IMR-90 (cell line): ENCODE data around the gene PLD6. TPM values are rescaled to one million over a fixed set of nuclear protein-coding genes. Genes with fewer than 3 reads are reported as not detected.
A peak's percentile ranks its signal among the peaks of the same experiment; 100 is the strongest.

ENCODE experiments used
- ATAC-seq: fragments of 200-7000 bp; cut with Tn5 transposase; 2 replicates; pipeline ENCODE4 v1.9.1; 2020; ENCODE audit warnings: low read depth, mild to moderate bottlenecking, moderate library complexity
- BruUV-seq: library from RNA; stranded (reverse); fragments of 400-500 nt; replicated peaks from 2 replicates; lab custom pipeline; 2021; lab: Mats Ljungman, UMichigan
- CTCF ChIA-PET: fragments of 300-600 bp; formaldehyde crosslinking; extraction: SDS; loops from one replicate; lab custom pipeline; 2021; ENCODE audit warnings: antibody characterized with exemption; lab: Yijun Ruan, JAX
- POLR2A ChIA-PET: fragments of 300-600 bp; sonication (Branson Sonifier 250); formaldehyde crosslinking; loops from one replicate; lab custom pipeline; 2022; ENCODE audit warnings: antibody characterized with exemption; ENCODE audit not compliant: unreplicated experiment; lab: Charles Lee
- DNase-seq: peaks from one replicate; pipeline ENCODE4 v3.0.0; 2013
- H2AFZ ChIP-seq: replicated peaks from 2 replicates; pipeline ENCODE3; 2013; ENCODE audit warnings: low read length, mild to moderate bottlenecking; ENCODE audit not compliant: poor library complexity
- H2AK5ac ChIP-seq: 2 replicates; pipeline ENCODE4 v1.6.1; 2013; ENCODE audit warnings: low read depth, low read length, inconsistent platforms
- H2AK9ac ChIP-seq: replicated peaks from 2 replicates; pipeline ENCODE3; 2013; ENCODE audit warnings: mild to moderate bottlenecking, low read depth, low read length, moderate library complexity; ENCODE audit not compliant: poor library complexity
- H2BK120ac ChIP-seq: 2 replicates; pipeline ENCODE4 v1.6.1; 2013; ENCODE audit warnings: low read depth, low read length, inconsistent platforms
- H2BK15ac ChIP-seq: 3 replicates; pipeline ENCODE4 v1.6.1; 2013; ENCODE audit warnings: low read depth, low read length, inconsistent platforms
- H2BK20ac ChIP-seq: 2 replicates; pipeline ENCODE4 v1.6.1; 2013; ENCODE audit warnings: low read depth, mild to moderate bottlenecking, inconsistent platforms, low read length, moderate library complexity
- H2BK5ac ChIP-seq: 2 replicates; pipeline ENCODE4 v1.6.1; 2013; ENCODE audit warnings: mild to moderate bottlenecking, low read depth, low read length, inconsistent platforms; ENCODE audit not compliant: poor library complexity, severe bottlenecking
- H3K14ac ChIP-seq: replicated peaks from 2 replicates; pipeline ENCODE4 v1.6.1; 2013; ENCODE audit warnings: low read depth, low read length, inconsistent platforms
- H3K18ac ChIP-seq: 2 replicates; pipeline ENCODE4 v1.6.1; 2013; ENCODE audit warnings: low read depth, low read length, control low read depth
- H3K23ac ChIP-seq: 2 replicates; pipeline ENCODE4 v1.6.1; 2013; ENCODE audit warnings: low read depth, low read length, inconsistent platforms
- H3K27ac ChIP-seq: 2 replicates; pipeline ENCODE4 v1.5.1; 2013; ENCODE audit warnings: mild to moderate bottlenecking, control low read depth, low read length; ENCODE audit not compliant: insufficient read depth
- H3K27me3 ChIP-seq: 2 replicates; pipeline ENCODE4 v1.6.1; 2013; ENCODE audit warnings: low read length; ENCODE audit not compliant: control insufficient read depth, insufficient read depth
- H3K36me3 ChIP-seq: 2 replicates; pipeline ENCODE4 v1.6.1; 2013; ENCODE audit warnings: low read length, mixed read lengths; ENCODE audit not compliant: control insufficient read depth, insufficient read depth
- H3K4ac ChIP-seq: 2 replicates; pipeline ENCODE4 v1.6.1; 2013; ENCODE audit warnings: low read depth, low read length, inconsistent platforms
- H3K4me1 ChIP-seq: 2 replicates; pipeline ENCODE4 v1.6.1; 2013; ENCODE audit warnings: low read length, mixed read lengths; ENCODE audit not compliant: control insufficient read depth, insufficient read depth
- H3K4me2 ChIP-seq: 2 replicates; pipeline ENCODE4 v1.6.1; 2013; ENCODE audit warnings: low read depth, mild to moderate bottlenecking, control low read depth, low read length, moderate library complexity
- H3K4me3 ChIP-seq: 2 replicates; pipeline ENCODE4 v1.5.1; 2013; ENCODE audit warnings: low read depth, mild to moderate bottlenecking, control low read depth, low read length, moderate library complexity; ENCODE audit not compliant: insufficient read depth
- H3K56ac ChIP-seq: 2 replicates; pipeline ENCODE4 v1.6.1; 2013; ENCODE audit warnings: low read length, inconsistent platforms; ENCODE audit not compliant: insufficient read depth; ENCODE audit errors: extremely low read depth
- H3K79me1 ChIP-seq, 2 experiments: 2 replicates each; pipeline ENCODE4 v1.6.1; 2013; ENCODE audit warnings: low read length in 2 of 2, inconsistent platforms in 1 of 2, low read depth in 1 of 2
- H3K9ac ChIP-seq: 2 replicates; pipeline ENCODE4 v1.6.1; 2013; ENCODE audit warnings: low read depth, low read length, control low read depth
- H3K9me1 ChIP-seq: 2 replicates; pipeline ENCODE4 v1.6.1; 2013; ENCODE audit warnings: low read length, inconsistent platforms; ENCODE audit not compliant: insufficient read depth
- H3K9me3 ChIP-seq: 2 replicates; pipeline ENCODE4 v1.6.1; 2013; ENCODE audit warnings: low read length; ENCODE audit not compliant: control insufficient read depth, insufficient read depth
- H4K20me1 ChIP-seq: 2 replicates; pipeline ENCODE4 v1.6.1; 2013; ENCODE audit warnings: low read length, inconsistent platforms; ENCODE audit not compliant: insufficient read depth
- H4K5ac ChIP-seq: 2 replicates; pipeline ENCODE4 v1.6.1; 2013; ENCODE audit warnings: mild to moderate bottlenecking, low read depth, low read length, control low read depth
- H4K8ac ChIP-seq, 2 experiments: 2 replicates each; pipeline ENCODE4 v1.6.1; 2013; ENCODE audit warnings: low read depth in 2 of 2, low read length in 2 of 2, control low read depth in 1 of 2, inconsistent platforms in 1 of 2
- H4K91ac ChIP-seq: 2 replicates; pipeline ENCODE4 v1.6.1; 2013; ENCODE audit warnings: low read depth, low read length, inconsistent platforms; ENCODE audit not compliant: insufficient read depth
- BHLHE40 ChIP-seq: fragments of 150-350 bp; IDR thresholded peaks from 2 replicates; pipeline ENCODE4 v1.6.1; 2016; ENCODE audit warnings: mild to moderate bottlenecking, low read depth, low read length
- CEBPB ChIP-seq: IDR thresholded peaks from 2 replicates; pipeline ENCODE4 v1.6.1; 2012; ENCODE audit warnings: low read depth, low read length, improper control_type of control experiment
- CHD1 ChIP-seq: IDR thresholded peaks from 2 replicates; pipeline ENCODE4 v1.6.1; 2012; ENCODE audit warnings: low read depth, low read length, improper control_type of control experiment
- FOS ChIP-seq: fragments of 150-350 bp; IDR thresholded peaks from 2 replicates; pipeline ENCODE4 v1.6.1; 2016; ENCODE audit warnings: low read depth, low read length
- MAFK ChIP-seq: IDR thresholded peaks from 2 replicates; pipeline ENCODE4 v1.6.1; 2012; ENCODE audit warnings: low read depth, low read length, improper control_type of control experiment
- MAZ ChIP-seq: IDR thresholded peaks from 2 replicates; pipeline ENCODE4 v1.6.1; 2012; ENCODE audit warnings: low read depth, mild to moderate bottlenecking, low read length, improper control_type of control experiment, moderate library complexity, borderline replicate concordance
- MXI1 ChIP-seq: IDR thresholded peaks from 2 replicates; pipeline ENCODE4 v1.6.1; 2012; ENCODE audit warnings: low read depth, mild to moderate bottlenecking, low read length, moderate library complexity, borderline replicate concordance
- NFE2L2 ChIP-seq: fragments of 150-350 bp; IDR thresholded peaks from 2 replicates; pipeline ENCODE4 v1.6.1; 2016; ENCODE audit warnings: low read depth, mild to moderate bottlenecking, low read length
- POLR2A ChIP-seq: IDR thresholded peaks from 2 replicates; pipeline ENCODE4 v1.6.1; 2012; ENCODE audit warnings: mild to moderate bottlenecking, low read depth, low read length
- RAD21 ChIP-seq: IDR thresholded peaks from 2 replicates; pipeline ENCODE4 v1.6.1; 2012; ENCODE audit warnings: low read length, improper control_type of control experiment
- RCOR1 ChIP-seq: IDR thresholded peaks from 2 replicates; pipeline ENCODE4 v1.6.1; 2012; ENCODE audit warnings: mild to moderate bottlenecking, low read length, improper control_type of control experiment; ENCODE audit not compliant: insufficient replicate concordance
- RFX5 ChIP-seq: IDR thresholded peaks from 2 replicates; pipeline ENCODE4 v1.8.0; 2012; ENCODE audit warnings: low read depth, mild to moderate bottlenecking, low read length, moderate library complexity
- SMC3 ChIP-seq: fragments of 150-350 bp; IDR thresholded peaks from 2 replicates; pipeline ENCODE4 v1.6.1; 2016; ENCODE audit warnings: low read depth, mild to moderate bottlenecking, antibody characterized with exemption, low read length, moderate library complexity
- WGBS, 2 experiments: methylation state at CpG; one replicate each; pipeline versions ENCODE4 v1.1.5 to v1.1.7; 2013; ENCODE audit warnings: missing lambda C conversion rate in 2 of 2; ENCODE audit not compliant: insufficient read length in 1 of 2; ENCODE audit errors: extremely low coverage in 2 of 2; 5-methylcytosine and 5-hydroxymethylcytosine counted together
- dilution Hi-C: fragments of 300-500 bp; cut with HindIII; formaldehyde crosslinking; loops from one replicate; pipeline ENCODE4 v1.14.3; 2018; ENCODE audit warnings: low sequenced_read_pairs; ENCODE audit not compliant: unreplicated experiment
- in situ Hi-C: fragments of 300-500 bp; cut with MboI; formaldehyde crosslinking; loops from 3 replicates; pipeline ENCODE4 v1.14.3; 2019; ENCODE audit warnings: low sequenced_read_pairs, inconsistent platforms, mixed read lengths
- intact Hi-C: fragments of 100-400 bp; cut with micrococcal nuclease; formaldehyde crosslinking; loops from 2 replicates; pipeline ENCODE4 v1.10.0; 2022
- polyA plus RNA-seq, 3 experiments: library from polyadenylated mRNA; depleted of rRNA; stranded (reverse); fragments of >200 nt; gene quantifications; 2 replicates each; pipeline ENCODE4 v1.2.3, GENCODE V29; 2012; ENCODE audit warnings: low replicate concordance in 1 of 3
- total RNA-seq: library from RNA; depleted of rRNA; stranded (reverse); fragments of >200 nt; gene quantifications from 2 replicates; pipeline ENCODE4 v1.2.3, GENCODE V29; 2012
- TF ChIP-seq, protein P1 (sequence below): conservative IDR thresholded peaks from 2 replicates; pipeline ENCODE4 v1.5.1; 2012; ENCODE audit warnings: mild to moderate bottlenecking, low read depth, low read length, improper control_type of control experiment
- TF ChIP-seq, protein P2 (sequence below): fragments of 150-350 bp; IDR thresholded peaks from 2 replicates; pipeline ENCODE4 v1.6.1; 2017; ENCODE audit warnings: mild to moderate bottlenecking, antibody characterized with exemption, low read length, low read depth
- TF ChIP-seq, protein P3 (sequence below): fragments of 150-350 bp; IDR thresholded peaks from 2 replicates; pipeline ENCODE4 v1.6.1; 2016; ENCODE audit warnings: low read depth, mild to moderate bottlenecking, low read length, moderate library complexity, borderline replicate concordance

The PLD6 gene
- total and polyA plus RNA-seq, 2 of the 4 experiments (the other 2 are of a cell fraction) = 1.1 to 1.5 TPM

- CTCF ChIA-PET = no interaction called here
- H2AFZ ChIP-seq = no peak overlapping the region
- H2BK15ac ChIP-seq = peak overlapping the region; percentile 89; the same call in 2 of the 3 replicates
- H4K91ac ChIP-seq = peak overlapping the region; percentile 73
- H3K4me3 ChIP-seq = no peak overlapping the region
- peak; percentile 2; the same call in 1 of the 2 replicates for ATAC-seq
- TF ChIP-seq RAD21 (no peak), BHLHE40 (no peak), SMC3 (no peak), FOS (no peak), MAZ (no peak), MXI1 (no peak), NFE2L2 (no peak), RFX5 (no peak), CEBPB (no peak), CHD1 (no peak), MAFK (no peak), POLR2A (no peak), RCOR1 (no peak)
- TF ChIP-seq, protein P1, sequence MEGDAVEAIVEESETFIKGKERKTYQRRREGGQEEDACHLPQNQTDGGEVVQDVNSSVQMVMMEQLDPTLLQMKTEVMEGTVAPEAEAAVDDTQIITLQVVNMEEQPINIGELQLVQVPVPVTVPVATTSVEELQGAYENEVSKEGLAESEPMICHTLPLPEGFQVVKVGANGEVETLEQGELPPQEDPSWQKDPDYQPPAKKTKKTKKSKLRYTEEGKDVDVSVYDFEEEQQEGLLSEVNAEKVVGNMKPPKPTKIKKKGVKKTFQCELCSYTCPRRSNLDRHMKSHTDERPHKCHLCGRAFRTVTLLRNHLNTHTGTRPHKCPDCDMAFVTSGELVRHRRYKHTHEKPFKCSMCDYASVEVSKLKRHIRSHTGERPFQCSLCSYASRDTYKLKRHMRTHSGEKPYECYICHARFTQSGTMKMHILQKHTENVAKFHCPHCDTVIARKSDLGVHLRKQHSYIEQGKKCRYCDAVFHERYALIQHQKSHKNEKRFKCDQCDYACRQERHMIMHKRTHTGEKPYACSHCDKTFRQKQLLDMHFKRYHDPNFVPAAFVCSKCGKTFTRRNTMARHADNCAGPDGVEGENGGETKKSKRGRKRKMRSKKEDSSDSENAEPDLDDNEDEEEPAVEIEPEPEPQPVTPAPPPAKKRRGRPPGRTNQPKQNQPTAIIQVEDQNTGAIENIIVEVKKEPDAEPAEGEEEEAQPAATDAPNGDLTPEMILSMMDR = no peak
- TF ChIP-seq, protein P2, sequence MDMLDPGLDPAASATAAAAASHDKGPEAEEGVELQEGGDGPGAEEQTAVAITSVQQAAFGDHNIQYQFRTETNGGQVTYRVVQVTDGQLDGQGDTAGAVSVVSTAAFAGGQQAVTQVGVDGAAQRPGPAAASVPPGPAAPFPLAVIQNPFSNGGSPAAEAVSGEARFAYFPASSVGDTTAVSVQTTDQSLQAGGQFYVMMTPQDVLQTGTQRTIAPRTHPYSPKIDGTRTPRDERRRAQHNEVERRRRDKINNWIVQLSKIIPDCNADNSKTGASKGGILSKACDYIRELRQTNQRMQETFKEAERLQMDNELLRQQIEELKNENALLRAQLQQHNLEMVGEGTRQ = no peak
- TF ChIP-seq, protein P3, sequence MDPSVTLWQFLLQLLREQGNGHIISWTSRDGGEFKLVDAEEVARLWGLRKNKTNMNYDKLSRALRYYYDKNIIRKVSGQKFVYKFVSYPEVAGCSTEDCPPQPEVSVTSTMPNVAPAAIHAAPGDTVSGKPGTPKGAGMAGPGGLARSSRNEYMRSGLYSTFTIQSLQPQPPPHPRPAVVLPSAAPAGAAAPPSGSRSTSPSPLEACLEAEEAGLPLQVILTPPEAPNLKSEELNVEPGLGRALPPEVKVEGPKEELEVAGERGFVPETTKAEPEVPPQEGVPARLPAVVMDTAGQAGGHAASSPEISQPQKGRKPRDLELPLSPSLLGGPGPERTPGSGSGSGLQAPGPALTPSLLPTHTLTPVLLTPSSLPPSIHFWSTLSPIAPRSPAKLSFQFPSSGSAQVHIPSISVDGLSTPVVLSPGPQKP = no peak
- H3K9me1 ChIP-seq = peaks cover 16% of the 10 kb centered on the region
- H3K18ac ChIP-seq = no peak overlapping the region
- H4K8ac ChIP-seq = peak overlapping the region in 1 of 2 experiments; percentile 85; a peak in 1 of 4 replicates
- H3K27ac ChIP-seq = 0 out of 2 replicates have a peak overlapping the region, but pooled peaks have one; percentile 7
- peaks cover 0 to 17% of the 10 kb centered on the region in 2 experiments; a peak in 1 of 4 replicates for H3K79me1 ChIP-seq
- in situ Hi-C loops = no loop called here
- peak overlapping the region; percentile 87 for H3K4ac ChIP-seq
- no peak overlapping the region; the same call in 1 of the 2 replicates for H3K56ac ChIP-seq
- POLR2A ChIA-PET = no interaction called here
- no peak overlapping the region for H3K9ac ChIP-seq
- H3K36me3 ChIP-seq = peaks cover 14% of the 10 kb centered on the region; the same call in 1 of the 2 replicates
- no peak overlapping the region for H2AK9ac ChIP-seq
- H2AK5ac ChIP-seq = peak overlapping the region; percentile 54
- no peaks in the 10 kb centered on the region for H3K9me3 ChIP-seq
- H3K27me3 ChIP-seq = no peaks in the 10 kb centered on the region
- WGBS, 2 experiments = 63% methylated on average over 4 of the region's 10 CpGs; no CpG with 5 or more reads in 1 of the 2 experiments
- peak overlapping the region; percentile 97 for H2BK5ac ChIP-seq
- peak overlapping the region; percentile 91 for H3K14ac ChIP-seq
- peak; percentile 18 for DNase-seq
- intact Hi-C loops = no loop called here
- H2BK120ac ChIP-seq = peak overlapping the region; percentile 95
- H2BK20ac ChIP-seq = peak overlapping the region; percentile 97
- peak overlapping the region; percentile 88 for H3K23ac ChIP-seq
- H3K4me2 ChIP-seq = no peak overlapping the region
- dilution Hi-C loops = no loop called here
- no TSS peak for BruUV-seq
- peaks cover 19% of the 10 kb centered on the region for H3K4me1 ChIP-seq
- H4K20me1 ChIP-seq = peaks cover 2% of the 10 kb centered on the region; the same call in 1 of the 2 replicates
- no peak overlapping the region for H4K5ac ChIP-seq
Measured at GRCh38 chr17:17191961-17192381, 14.2 kb downstream of the PLD6 start.
